ENCODE results near the gene HMSD. TPM values are rescaled to one million over a fixed set of nuclear protein-coding genes. Genes with fewer than 3 reads are reported as not detected.

Gene HMSD
- total and polyA plus RNA-seq, 2 of the 4 experiments (the other 2 are of a cell fraction) = 0.17 to 0.36 TPM

DNA sequence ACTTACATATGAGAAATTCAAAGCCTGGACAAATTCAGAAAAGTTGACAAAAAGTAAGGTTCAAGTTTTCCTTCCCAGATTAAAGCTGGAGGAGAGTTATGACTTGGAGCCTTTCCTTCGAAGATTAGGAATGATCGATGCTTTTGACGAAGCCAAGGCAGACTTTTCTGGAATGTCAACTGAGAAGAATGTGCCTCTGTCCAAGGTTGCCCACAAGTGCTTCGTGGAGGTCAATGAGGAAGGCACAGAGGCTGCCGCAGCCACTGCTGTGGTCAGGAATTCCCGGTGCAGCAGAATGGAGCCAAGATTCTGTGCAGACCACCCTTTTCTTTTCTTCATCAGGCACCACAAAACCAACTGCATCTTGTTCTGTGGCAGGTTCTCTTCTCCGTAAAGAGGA, 37.8 kb downstream of the HMSD start:
- no peak overlapping the region for H3K27ac ChIP-seq (ENCODE audit: insufficient read depth, low read length)
- peaks cover 2% of the 10 kb centered on the region; the same call in 1 of the 2 replicates for H3K4me1 ChIP-seq (ENCODE audit: control insufficient read depth, insufficient read depth, low read length)
- no peak overlapping the region for H2AFZ ChIP-seq (replicated peaks; ENCODE audit: low read length, poor library complexity)
- no peaks in the 10 kb centered on the region for H4K20me1 ChIP-seq (ENCODE audit: insufficient read depth, low read length)
- H3K23ac ChIP-seq (ENCODE audit: low read depth, low read length) = no peak overlapping the region
- CTCF ChIA-PET = no interaction called here
- intact Hi-C loops (cut with micrococcal nuclease) = no loop called here
- no peak overlapping the region for H2BK20ac ChIP-seq (ENCODE audit: low read depth, low read length)
- no peak overlapping the region for H4K8ac ChIP-seq (ENCODE audit: low read depth in 2 of 2, low read length in 2 of 2)
- no peak overlapping the region for H2BK120ac ChIP-seq (ENCODE audit: low read depth, low read length)
- no peak overlapping the region for H3K4ac ChIP-seq (ENCODE audit: low read depth, low read length)
- in situ Hi-C loops (cut with MboI; ENCODE audit: low sequenced_read_pairs) = no loop called here
- peaks cover 0 to 4% of the 10 kb centered on the region in 2 experiments; a peak in 2 of 4 replicates for H3K79me1 ChIP-seq (ENCODE audit: low read depth in 1 of 2, low read length in 2 of 2)
- POLR2A ChIA-PET (ENCODE audit: unreplicated experiment) = no interaction called here
- DNase-seq (no peak), ATAC-seq (ENCODE audit: low read depth) (no peak)
- H2BK5ac ChIP-seq (ENCODE audit: low read depth, low read length, poor library complexity, severe bottlenecking) = no peak overlapping the region
- no peak overlapping the region for H4K5ac ChIP-seq (ENCODE audit: low read depth, low read length)
- TF ChIP-seq CEBPB (IDR thresholded peaks at IDR 0.05; ENCODE audit: low read depth, low read length) = no peak
- no peak for TF ChIP-seq MAZ (IDR thresholded peaks at IDR 0.05; ENCODE audit: borderline replicate concordance, low read depth, low read length)
- no peak for TF ChIP-seq RFX5 (IDR thresholded peaks at IDR 0.05; ENCODE audit: low read depth, low read length)
- no peak for TF ChIP-seq NFE2L2 (IDR thresholded peaks at IDR 0.05; ENCODE audit: low read depth, low read length)
- TF ChIP-seq RAD21 (IDR thresholded peaks at IDR 0.05; ENCODE audit: low read length) = no peak
- no peak for TF ChIP-seq MAFK (IDR thresholded peaks at IDR 0.05; ENCODE audit: low read depth, low read length)
- no peak for TF ChIP-seq POLR2A (IDR thresholded peaks at IDR 0.05; ENCODE audit: low read depth, low read length)
- TF ChIP-seq RCOR1 (IDR thresholded peaks at IDR 0.05; ENCODE audit: insufficient replicate concordance, low read length) = no peak
- no peak for TF ChIP-seq BHLHE40 (IDR thresholded peaks at IDR 0.05; ENCODE audit: low read depth, low read length)
- TF ChIP-seq SMC3 (IDR thresholded peaks at IDR 0.05; ENCODE audit: low read depth, low read length) = no peak
- no peak for TF ChIP-seq FOS (IDR thresholded peaks at IDR 0.05; ENCODE audit: low read depth, low read length)
- TF ChIP-seq MXI1 (IDR thresholded peaks at IDR 0.05; ENCODE audit: borderline replicate concordance, low read depth, low read length) = no peak
- TF ChIP-seq, protein P1, sequence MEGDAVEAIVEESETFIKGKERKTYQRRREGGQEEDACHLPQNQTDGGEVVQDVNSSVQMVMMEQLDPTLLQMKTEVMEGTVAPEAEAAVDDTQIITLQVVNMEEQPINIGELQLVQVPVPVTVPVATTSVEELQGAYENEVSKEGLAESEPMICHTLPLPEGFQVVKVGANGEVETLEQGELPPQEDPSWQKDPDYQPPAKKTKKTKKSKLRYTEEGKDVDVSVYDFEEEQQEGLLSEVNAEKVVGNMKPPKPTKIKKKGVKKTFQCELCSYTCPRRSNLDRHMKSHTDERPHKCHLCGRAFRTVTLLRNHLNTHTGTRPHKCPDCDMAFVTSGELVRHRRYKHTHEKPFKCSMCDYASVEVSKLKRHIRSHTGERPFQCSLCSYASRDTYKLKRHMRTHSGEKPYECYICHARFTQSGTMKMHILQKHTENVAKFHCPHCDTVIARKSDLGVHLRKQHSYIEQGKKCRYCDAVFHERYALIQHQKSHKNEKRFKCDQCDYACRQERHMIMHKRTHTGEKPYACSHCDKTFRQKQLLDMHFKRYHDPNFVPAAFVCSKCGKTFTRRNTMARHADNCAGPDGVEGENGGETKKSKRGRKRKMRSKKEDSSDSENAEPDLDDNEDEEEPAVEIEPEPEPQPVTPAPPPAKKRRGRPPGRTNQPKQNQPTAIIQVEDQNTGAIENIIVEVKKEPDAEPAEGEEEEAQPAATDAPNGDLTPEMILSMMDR (conservative IDR thresholded peaks at IDR 0.05; ENCODE audit: low read depth, low read length) = no peak
- TF ChIP-seq, protein P2, sequence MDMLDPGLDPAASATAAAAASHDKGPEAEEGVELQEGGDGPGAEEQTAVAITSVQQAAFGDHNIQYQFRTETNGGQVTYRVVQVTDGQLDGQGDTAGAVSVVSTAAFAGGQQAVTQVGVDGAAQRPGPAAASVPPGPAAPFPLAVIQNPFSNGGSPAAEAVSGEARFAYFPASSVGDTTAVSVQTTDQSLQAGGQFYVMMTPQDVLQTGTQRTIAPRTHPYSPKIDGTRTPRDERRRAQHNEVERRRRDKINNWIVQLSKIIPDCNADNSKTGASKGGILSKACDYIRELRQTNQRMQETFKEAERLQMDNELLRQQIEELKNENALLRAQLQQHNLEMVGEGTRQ (IDR thresholded peaks at IDR 0.05; ENCODE audit: low read depth, low read length) = no peak
- TF ChIP-seq, protein P3, sequence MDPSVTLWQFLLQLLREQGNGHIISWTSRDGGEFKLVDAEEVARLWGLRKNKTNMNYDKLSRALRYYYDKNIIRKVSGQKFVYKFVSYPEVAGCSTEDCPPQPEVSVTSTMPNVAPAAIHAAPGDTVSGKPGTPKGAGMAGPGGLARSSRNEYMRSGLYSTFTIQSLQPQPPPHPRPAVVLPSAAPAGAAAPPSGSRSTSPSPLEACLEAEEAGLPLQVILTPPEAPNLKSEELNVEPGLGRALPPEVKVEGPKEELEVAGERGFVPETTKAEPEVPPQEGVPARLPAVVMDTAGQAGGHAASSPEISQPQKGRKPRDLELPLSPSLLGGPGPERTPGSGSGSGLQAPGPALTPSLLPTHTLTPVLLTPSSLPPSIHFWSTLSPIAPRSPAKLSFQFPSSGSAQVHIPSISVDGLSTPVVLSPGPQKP (IDR thresholded peaks at IDR 0.05; ENCODE audit: borderline replicate concordance, low read depth, low read length) = no peak
- TF ChIP-seq CHD1 (IDR thresholded peaks at IDR 0.05; ENCODE audit: low read depth, low read length) = no peak
- H2AK5ac ChIP-seq (ENCODE audit: low read depth, low read length) = no peak overlapping the region
- no peak overlapping the region for H3K56ac ChIP-seq (ENCODE audit: extremely low read depth, insufficient read depth, low read length)
- no TSS peak for BruUV-seq (replicated peaks)
- no peaks in the 10 kb centered on the region for H3K9me3 ChIP-seq (ENCODE audit: control insufficient read depth, insufficient read depth, low read length)
- H3K9me1 ChIP-seq (ENCODE audit: insufficient read depth, low read length) = no peaks in the 10 kb centered on the region
- no peak overlapping the region for H3K14ac ChIP-seq (replicated peaks; ENCODE audit: low read depth, low read length)
- no peak overlapping the region for H2AK9ac ChIP-seq (replicated peaks; ENCODE audit: low read depth, low read length, poor library complexity)
- no peaks in the 10 kb centered on the region for H3K27me3 ChIP-seq (ENCODE audit: control insufficient read depth, insufficient read depth, low read length)
- no peak overlapping the region for H3K18ac ChIP-seq (ENCODE audit: low read depth, low read length)
- WGBS, 2 experiments (ENCODE audit: extremely low coverage in 2 of 2, insufficient read length in 1 of 2) = 51% methylated on average over 3 of the region's 7 CpGs; no CpG with 5 or more reads in 1 of the 2 experiments
- no peak overlapping the region for H3K4me2 ChIP-seq (ENCODE audit: low read depth, low read length)
- H3K36me3 ChIP-seq (ENCODE audit: control insufficient read depth, insufficient read depth, low read length) = peaks cover 14% of the 10 kb centered on the region
- dilution Hi-C loops (cut with HindIII; ENCODE audit: low sequenced_read_pairs, unreplicated experiment) = no loop called here
- no peak overlapping the region for H2BK15ac ChIP-seq (ENCODE audit: low read depth, low read length)
- H3K4me3 ChIP-seq (ENCODE audit: insufficient read depth, low read depth, low read length) = no peak overlapping the region
- H4K91ac ChIP-seq (ENCODE audit: insufficient read depth, low read depth, low read length) = no peak overlapping the region
- H3K9ac ChIP-seq (ENCODE audit: low read depth, low read length) = no peak overlapping the region

Measured in IMR-90 (cell line).